HFF-Myc (cell line): ENCODE results near the gene PSMD8.

Experiments used
- DNase-seq: peaks from one replicate; pipeline ENCODE4 v3.0.0-alpha.2; 2011; ENCODE audit warnings: low read depth; ENCODE audit errors: extremely low read depth
- H3K4me3 ChIP-seq: replicated peaks from 2 replicates; pipeline ENCODE4 v1.5.1; 2011; ENCODE audit warnings: low read depth, mild to moderate bottlenecking, control low read depth, low read length
- CTCF ChIP-seq: IDR thresholded peaks from 2 replicates; pipeline ENCODE4 v1.5.1; 2012; ENCODE audit warnings: mild to moderate bottlenecking, low read depth, low read length, control low read depth; ENCODE audit errors: missing control alignments

The PSMD8 gene

DNA sequence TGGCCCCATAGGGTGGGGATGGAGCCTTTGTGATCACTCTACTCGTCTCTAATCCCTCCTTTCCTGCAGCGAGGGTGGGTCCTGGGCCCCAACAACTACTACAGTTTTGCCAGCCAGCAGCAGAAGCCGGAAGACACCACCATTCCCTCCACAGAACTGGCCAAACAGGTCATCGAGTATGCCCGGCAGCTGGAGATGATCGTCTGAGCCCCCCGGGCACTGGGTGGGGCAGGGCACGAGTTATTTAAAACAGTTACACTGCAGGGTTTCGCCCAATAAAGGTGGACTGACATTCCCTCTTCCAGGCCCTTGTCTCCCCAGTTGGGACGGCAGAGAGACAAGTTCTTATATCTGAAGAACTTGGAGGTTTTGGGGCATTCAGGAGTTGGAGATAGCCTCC lies 8.8 kb downstream of the PSMD8 start:
- no peak for TF ChIP-seq CTCF
- no peak overlapping the region for H3K4me3 ChIP-seq
- DNase-seq, result no peak

GRCh38 chr19:38383743-38384142 lies 9.4 kb downstream of the PSMD8 start:
- TF ChIP-seq CTCF, result no peak
- DNase-seq, result no peak
- no peak overlapping the region for H3K4me3 ChIP-seq

DNA sequence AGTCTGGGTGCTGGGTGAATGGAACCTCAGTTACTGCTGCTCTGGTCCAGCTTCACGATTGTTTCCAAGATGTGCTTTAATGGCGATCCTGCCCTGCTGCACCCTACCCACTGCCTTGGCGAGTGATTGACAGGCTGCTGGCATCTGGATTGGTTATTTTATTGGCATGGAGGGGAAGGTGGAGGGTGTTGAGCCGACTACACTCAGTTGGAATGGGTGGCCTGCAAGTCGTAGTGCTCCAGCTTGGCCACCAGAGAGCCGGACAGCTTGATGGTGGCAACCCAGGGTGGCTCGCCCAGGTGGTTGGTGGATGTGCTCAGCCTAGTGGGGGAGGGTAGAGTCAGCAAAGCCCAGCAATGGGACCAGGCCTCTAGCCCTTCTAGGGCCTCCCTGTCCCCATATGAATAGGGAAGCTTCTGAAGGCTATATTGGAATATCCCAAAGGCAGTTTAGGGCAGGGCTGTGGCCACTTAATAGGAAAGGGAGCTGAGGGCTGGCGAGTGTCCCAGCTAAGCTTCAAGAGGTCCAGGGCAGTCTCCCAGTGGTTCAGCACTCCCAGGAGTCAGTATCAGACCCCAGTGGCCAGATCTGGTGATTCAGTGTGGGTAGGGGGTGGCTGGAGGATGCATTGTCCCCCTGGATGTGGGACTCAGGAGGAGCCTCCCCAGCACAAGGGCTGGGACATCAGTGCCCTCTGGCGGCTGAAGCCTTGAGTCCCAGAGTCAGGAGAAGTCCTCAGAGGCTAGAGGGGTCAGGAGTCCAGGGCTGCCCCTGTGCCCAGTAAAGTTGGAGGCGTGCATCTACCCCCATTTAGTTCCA lies 10.0 kb downstream of the PSMD8 start:
- DNase-seq, result no peak
- H3K4me3 ChIP-seq, result no peak overlapping the region
- TF ChIP-seq CTCF, result peak; percentile 44

DNA sequence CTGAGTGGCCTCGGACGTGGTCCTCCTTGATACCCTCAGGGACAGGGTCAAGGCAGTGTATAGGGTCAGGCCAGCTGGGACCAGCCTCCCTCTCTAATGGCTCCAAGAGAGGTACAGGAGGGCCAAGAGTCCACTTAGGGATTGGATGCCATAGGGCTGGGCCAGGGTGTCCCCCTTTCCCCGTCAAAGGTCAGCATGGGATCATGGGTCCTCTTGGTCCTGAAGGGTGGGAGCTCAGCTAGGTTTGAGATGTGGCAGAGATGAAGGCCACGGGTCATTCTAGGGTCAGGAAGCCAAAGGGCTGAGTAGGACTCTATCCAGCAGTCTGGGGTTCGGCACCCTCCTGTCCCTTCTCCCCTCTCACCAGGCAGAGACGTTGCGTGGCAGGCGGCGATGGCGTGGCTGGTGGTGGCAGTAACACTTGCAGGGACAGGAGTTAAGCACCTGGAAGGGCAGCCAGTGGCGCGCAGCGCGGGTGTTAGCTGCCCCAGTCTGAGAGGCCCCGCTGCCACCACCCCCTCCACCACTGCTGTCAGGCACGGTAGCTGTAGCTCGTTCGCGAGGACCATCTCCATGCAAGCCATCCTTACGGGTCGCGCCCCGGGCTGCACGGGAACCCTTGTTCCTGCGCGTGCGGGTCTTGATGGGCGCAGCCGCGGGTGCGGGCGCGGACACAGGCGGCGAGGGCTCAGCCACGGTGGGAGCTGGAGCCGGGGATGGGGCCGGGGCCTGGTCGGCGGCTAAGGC lies 10.9 kb downstream of the PSMD8 start:
- no peak for TF ChIP-seq CTCF
- H3K4me3 ChIP-seq, result no peak overlapping the region

DNA sequence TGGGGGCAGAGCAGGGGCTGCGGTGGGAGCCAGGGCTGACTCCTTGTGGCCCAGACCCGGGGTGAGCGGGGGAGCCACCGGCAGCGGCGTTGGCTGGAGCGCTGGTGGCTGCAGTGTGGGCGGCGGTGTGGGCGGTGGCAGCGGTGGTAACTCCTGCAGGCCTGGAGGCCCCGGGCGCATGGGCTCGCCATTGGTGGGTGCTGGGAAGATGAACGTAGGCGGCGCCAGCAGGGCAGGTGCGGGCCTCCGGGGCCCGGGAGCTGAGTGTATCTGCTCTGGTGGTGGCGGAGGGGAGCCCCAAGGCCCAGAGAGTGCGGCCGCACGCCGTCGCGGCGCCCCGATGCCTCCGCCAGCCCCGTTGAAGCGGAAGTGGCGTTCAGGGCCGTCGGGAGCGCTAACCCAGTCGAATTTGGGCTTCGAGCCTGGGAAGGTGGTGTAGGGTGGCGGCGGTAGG lies 11.5 kb downstream of the PSMD8 start:
- H3K4me3 ChIP-seq, result no peak overlapping the region
- no peak for DNase-seq
- TF ChIP-seq CTCF, result no peak

More for the DNA sequence above, 10.9 kb downstream of the PSMD8 start:
- DNase-seq, result no peak

- H3K4me3 ChIP-seq, result no peak overlapping the region
- DNase-seq, result no peak
These were observed 12.1 kb downstream of the PSMD8 start for GRCh38 chr19:38386300-38386970.

More at GRCh38 chr19:38386300-38386970, 12.1 kb downstream of the PSMD8 start:
- TF ChIP-seq CTCF, result no peak
